GM20000 (cell line): ENCODE measurements around the gene ADO.

Source experiments
- DNase-seq: peaks from one replicate; pipeline ENCODE4 v3.0.0; 2012; ENCODE audit warnings: low spot score
- CTCF ChIP-seq: IDR thresholded peaks from 2 replicates; pipeline ENCODE4 v1.5.1; 2012; ENCODE audit warnings: mild to moderate bottlenecking, control low read depth; ENCODE audit errors: extremely low read depth, missing control alignments

ADO gene

DNA sequence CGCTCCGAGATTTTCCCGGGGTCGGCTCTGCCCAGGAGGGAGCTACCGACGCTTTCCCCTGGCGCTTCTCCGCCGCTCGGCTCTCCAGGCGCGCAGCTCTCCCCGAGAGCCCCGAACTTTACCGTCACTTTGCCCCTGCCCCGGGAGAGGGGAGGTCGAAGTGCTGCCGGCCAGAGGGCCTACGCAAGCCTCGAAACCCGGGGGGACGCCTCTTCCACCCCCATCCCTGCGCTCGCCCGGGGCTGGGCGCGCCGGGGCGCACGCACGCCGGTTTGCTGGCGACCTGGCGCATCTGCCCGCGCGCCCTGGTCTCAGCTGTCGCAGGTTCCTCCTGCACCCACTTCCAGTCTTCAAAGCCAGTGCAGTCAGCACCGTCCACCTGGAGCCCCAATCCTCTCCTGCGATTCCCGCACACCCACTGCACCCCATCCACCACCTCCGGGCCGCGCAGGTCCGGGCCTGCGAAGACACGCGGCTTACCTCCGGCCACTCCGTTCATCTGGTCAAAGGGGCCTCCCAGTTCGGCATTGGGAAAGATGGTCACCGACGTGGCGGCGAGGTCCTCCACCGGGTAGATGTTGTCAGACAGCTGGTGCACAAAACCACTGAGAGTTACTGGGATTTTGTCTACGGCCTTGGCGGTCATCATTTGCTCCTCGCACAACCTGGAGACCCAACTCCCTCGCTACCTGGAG is 11.0 kb downstream of the ADO start:
- DNase-seq, result no peak
- no peak for TF ChIP-seq CTCF

- TF ChIP-seq CTCF, result no peak
- DNase-seq, result no peak
Observed at GRCh38 chr10:62816076-62816330, 11.5 kb downstream of the ADO start.

DNA sequence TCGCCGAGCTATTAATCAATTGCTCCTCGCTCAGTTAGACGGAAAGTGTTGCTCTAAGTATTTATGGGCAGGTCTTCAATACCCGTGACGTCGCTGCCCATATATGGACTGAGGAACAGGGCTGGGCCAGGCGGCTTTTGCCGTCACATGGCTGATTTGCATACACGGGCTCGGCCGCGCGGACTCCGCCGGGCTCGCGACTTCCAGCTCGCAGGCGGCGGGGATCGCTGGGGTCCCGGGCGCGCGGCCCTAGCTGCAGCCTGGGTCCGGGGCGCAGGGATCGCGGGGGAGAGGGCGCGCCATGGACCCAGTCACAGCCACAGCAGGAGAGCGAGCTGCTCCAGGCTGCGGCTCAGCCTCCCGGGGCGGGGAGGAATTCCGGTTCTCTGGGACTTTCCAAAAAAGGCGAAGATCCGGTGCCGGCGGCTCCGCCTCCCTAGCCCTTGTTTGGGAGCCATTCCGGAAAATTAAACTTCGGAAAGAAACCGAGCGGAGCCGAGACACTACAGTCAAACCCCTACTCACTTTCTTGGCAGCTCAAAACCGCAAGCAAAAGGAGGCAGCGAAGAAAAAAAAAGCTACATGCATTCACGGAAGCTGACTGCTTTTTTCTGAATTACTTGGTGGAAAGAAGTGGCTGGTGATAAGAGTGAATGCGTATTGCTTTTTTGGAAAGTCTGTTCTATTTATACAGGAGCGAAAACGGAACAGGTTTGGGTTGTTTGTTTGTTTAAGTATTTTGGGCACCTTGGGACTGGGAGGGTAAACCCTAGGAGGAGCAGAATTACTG is 12.0 kb downstream of the ADO start, which contains the start of gene EGR2:
TSS of gene EGR2 (minus strand) at position 36 of the 790 bp plus-strand sequence. CDS start 337 bp downstream, outside the sequence.
- TF ChIP-seq CTCF, result no peak
- DNase-seq, result peak; percentile 98

DNA sequence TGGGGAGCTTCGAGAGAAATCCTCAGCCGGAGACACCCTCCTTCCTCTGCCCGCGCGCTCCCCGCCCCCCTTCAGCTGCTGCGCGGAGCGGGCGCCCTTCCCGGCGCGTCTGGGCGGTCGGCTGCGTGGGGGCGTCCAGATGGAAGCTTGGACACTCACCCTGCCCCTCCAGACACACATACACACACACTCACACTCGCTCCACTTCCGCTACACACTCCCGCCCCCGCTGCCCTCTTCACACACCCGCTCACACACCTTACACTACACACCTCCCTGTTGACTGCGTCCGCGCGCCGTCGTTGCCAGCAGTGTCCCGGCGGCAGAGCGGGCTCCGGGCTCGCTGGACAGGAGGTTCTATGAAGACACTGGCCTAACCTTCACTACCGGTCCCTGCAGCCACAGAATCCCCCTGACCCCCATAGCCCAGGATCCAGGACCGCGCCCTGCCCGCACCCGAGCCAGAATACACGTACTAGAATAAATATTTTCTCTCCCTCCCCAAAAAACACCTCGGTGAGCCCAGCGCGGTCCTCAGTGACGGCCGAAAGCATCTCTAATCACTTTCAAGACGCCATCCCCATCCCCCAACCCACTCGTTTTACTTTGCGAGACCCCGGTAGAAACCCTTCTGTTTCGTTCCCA is 12.7 kb downstream of the ADO start:
- no peak for TF ChIP-seq CTCF
- DNase-seq, result no peak

DNA sequence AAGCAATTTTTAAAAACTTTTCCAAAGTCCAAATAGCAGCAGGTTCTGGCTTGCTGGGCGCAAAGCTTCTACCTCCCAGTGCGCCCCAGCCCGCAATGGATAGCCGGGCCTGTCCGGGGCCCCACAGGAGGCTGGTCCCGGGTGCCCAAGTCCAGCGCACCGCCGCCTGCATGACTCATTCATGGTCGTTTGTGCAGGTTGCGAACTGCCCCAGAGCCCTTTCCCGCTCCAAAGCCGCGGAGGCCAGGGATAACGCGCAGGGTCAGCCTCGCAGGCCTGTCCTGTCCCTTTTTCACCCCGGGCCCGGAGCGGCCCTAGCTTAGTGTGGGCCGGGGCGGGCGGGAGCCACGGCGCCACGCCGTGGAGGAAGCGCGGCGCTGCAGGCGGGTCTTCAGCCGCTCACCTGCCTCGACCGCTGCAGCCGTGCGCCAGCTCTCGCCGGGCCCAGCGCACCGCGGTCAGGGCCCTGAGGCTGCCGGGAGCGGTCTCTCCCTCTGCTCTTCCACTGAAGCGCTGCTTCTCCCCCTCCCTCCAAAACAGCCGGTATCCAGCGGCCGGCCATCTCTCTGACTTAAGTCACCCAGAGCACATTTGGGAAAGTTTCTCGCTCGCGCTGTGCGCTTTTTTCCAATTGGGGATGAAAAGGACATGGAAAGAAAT is 13.4 kb downstream of the ADO start:
- TF ChIP-seq CTCF, result peak; percentile 97
- DNase-seq, result peak; percentile 94

DNA sequence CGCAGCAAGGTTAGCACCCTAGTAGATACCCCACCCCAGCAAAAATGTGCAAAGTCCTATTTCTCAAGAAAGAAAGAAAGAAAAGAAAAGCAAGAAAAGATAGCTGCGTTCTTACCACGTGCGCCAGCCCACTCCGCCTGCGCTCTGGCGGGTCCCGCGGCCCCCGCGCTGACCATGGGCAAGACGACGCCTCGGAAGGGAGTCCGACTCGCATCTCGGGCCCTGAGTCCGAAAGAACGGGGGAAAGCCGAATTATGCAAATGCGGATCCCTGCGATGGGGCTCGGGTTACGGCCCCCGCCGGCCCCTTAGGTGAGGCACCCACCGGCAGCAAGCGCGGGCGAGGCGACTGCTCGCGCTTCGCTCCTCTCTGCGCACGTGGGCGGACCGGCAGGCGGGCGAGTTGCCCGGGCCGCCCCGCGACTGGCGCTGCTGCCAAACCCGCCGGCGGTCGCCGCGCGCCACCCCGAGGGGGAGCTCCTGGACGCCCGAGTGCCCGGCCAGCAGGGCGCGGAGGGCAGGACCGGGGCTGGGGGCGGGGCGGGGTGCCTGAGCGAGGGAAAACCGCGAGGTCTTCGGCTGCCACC is 14.0 kb downstream of the ADO start:
- TF ChIP-seq CTCF, result peak; percentile 24
- peak; percentile 72 for DNase-seq
